Esophagus squamous epithelium (tissue), 5 donors: ENCODE results near the gene CPPED1. TPM values are rescaled to one million over a fixed set of nuclear protein-coding genes. Genes with fewer than 3 reads are reported as not detected.
A peak's percentile ranks its signal among the peaks of the same experiment; 100 is the strongest.

Experiments used
- DNase-seq: peaks from one replicate; lab custom pipeline; 2025; lab: John Stamatoyannopoulos, UW
- H3K27ac ChIP-seq, 4 donors: fragments of 200-600 bp; sonication (generic); one replicate each; pipeline ENCODE4 v1.5.1; 2016 to 2019; ENCODE audit warnings: mild to moderate bottlenecking in 1 of 4
- H3K27me3 ChIP-seq, 4 donors: fragments of 200-600 bp; sonication (generic); 1 replicate in 3 of 4; 2 replicates in 1 of 4; pipeline versions ENCODE4 v1.5.1 to v1.6.0; 2017 to 2021; ENCODE audit warnings: antibody characterized with exemption in 1 of 4
- H3K36me3 ChIP-seq, 3 donors: fragments of 200-600 bp; sonication (generic); one replicate each; pipeline ENCODE4 v1.5.1; 2016 to 2019
- H3K4me1 ChIP-seq, 3 donors: fragments of 200-600 bp; sonication (generic); one replicate each; pipeline ENCODE4 v1.5.1; 2017 to 2019
- H3K4me3 ChIP-seq, 4 donors: fragments of 200-600 bp; sonication (generic); 1 replicate in 3 of 4; 2 replicates in 1 of 4; pipeline ENCODE4 v1.5.1; 2016 to 2019; ENCODE audit warnings: mild to moderate bottlenecking in 2 of 4, moderate library complexity in 1 of 4
- H3K9me3 ChIP-seq, 3 donors: fragments of 200-600 bp; sonication (generic); one replicate each; pipeline ENCODE4 v1.5.1; 2016 to 2019
- POLR2A ChIP-seq, 4 donors: fragments of 450-650 bp; IDR thresholded peaks; one replicate each; pipeline ENCODE4 v1.6.1; 2017; ENCODE audit warnings: antibody characterized with exemption in 4 of 4, mild to moderate bottlenecking in 4 of 4, moderate library complexity in 3 of 4
- WGBS, 2 donors: methylation state at CpG; one replicate each; pipeline ENCODE4 v1.1.5; 2018; 5-methylcytosine and 5-hydroxymethylcytosine counted together
- intact Hi-C: fragments of 100-400 bp; cut with DNase I; formaldehyde crosslinking; loops from one replicate; pipeline ENCODE4 v1.15.0; 2022
- total RNA-seq, 4 donors: library from RNA; depleted of rRNA; stranded (reverse); fragments of >200 nt; gene quantifications; one replicate each; pipeline ENCODE4 v1.1.0, GENCODE V29; 2016
- TF ChIP-seq, protein P1 (sequence below), 6 experiments: fragments of 450-650 bp in 4 of 6; fragments of 200-600 bp in 2 of 6; sonication (generic) in 2 of 6; IDR thresholded peaks; one replicate each; pipeline ENCODE4 v1.5.1; 2016 to 2019; ENCODE audit warnings: antibody characterized with exemption in 6 of 6, mild to moderate bottlenecking in 4 of 6, moderate library complexity in 4 of 6
- donor health status: DM: yes; HTN: yes; CAD: no.

CPPED1 gene
- total RNA-seq, 4 donors from 2014 or later: 14.3 to 45.6 (median 16.8) TPM

- no peaks in the 10 kb centered on the region for H3K27me3 ChIP-seq
- no peak overlapping the region for H3K27ac ChIP-seq
- no peaks in the 10 kb centered on the region for H3K36me3 ChIP-seq
- 63 to 78% methylated on average over 5 of the region's 5 CpGs for WGBS, 2 donors
- TF ChIP-seq, protein P1, sequence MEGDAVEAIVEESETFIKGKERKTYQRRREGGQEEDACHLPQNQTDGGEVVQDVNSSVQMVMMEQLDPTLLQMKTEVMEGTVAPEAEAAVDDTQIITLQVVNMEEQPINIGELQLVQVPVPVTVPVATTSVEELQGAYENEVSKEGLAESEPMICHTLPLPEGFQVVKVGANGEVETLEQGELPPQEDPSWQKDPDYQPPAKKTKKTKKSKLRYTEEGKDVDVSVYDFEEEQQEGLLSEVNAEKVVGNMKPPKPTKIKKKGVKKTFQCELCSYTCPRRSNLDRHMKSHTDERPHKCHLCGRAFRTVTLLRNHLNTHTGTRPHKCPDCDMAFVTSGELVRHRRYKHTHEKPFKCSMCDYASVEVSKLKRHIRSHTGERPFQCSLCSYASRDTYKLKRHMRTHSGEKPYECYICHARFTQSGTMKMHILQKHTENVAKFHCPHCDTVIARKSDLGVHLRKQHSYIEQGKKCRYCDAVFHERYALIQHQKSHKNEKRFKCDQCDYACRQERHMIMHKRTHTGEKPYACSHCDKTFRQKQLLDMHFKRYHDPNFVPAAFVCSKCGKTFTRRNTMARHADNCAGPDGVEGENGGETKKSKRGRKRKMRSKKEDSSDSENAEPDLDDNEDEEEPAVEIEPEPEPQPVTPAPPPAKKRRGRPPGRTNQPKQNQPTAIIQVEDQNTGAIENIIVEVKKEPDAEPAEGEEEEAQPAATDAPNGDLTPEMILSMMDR (IDR thresholded peaks at IDR 0.05): no peak
- no peak for TF ChIP-seq POLR2A (IDR thresholded peaks at IDR 0.05)
- peaks cover 0 to 5% (median 0%) of the 10 kb centered on the region in 3 donors for H3K4me1 ChIP-seq
- H3K9me3 ChIP-seq: no peaks in the 10 kb centered on the region
- H3K4me3 ChIP-seq: no peak overlapping the region
- intact Hi-C loops: no loop called here
- no peak for DNase-seq
These were observed 8.0 kb upstream of the CPPED1 start for GRCh38 chr16:12811441-12812383.

- H3K27me3 ChIP-seq: no peaks in the 10 kb centered on the region
- peaks cover 12 to 40% (median 15%) of the 10 kb centered on the region in 3 donors for H3K4me1 ChIP-seq
- intact Hi-C loops: no loop called here
- no peak overlapping the region for H3K27ac ChIP-seq
- DNase-seq: no peak
- H3K9me3 ChIP-seq: no peaks in the 10 kb centered on the region
- no peak overlapping the region for H3K4me3 ChIP-seq
- TF ChIP-seq, protein P1 (IDR thresholded peaks at IDR 0.05): no peak
- no peak for TF ChIP-seq POLR2A (IDR thresholded peaks at IDR 0.05)
- 75 to 80% methylated on average over 2 of the region's 2 CpGs for WGBS, 2 donors
- no peaks in the 10 kb centered on the region for H3K36me3 ChIP-seq
These were observed 1.4 kb upstream of the CPPED1 start for GRCh38 chr16:12805066-12805465.

GRCh38 chr16:12804395-12804794 lies 708 bp upstream of the CPPED1 start:
- 58 to 72% methylated on average over 9 of the region's 9 CpGs for WGBS, 2 donors
- Histone ChIP-seq H3K9me3 (no peaks in the 10 kb centered on the region), H3K4me1 (peaks cover 12 to 46% (median 15%) of the 10 kb centered on the region in 3 donors), H3K36me3 (no peaks in the 10 kb centered on the region), H3K27ac (no peak overlapping the region), H3K27me3 (no peaks in the 10 kb centered on the region), H3K4me3 (peak overlapping the region in 3 of 4 donors; percentile 73 to 76 (median 76))
- DNase-seq: no peak
- TF ChIP-seq POLR2A (IDR thresholded peaks at IDR 0.05): no peak
- intact Hi-C loops: no loop called here

DNA sequence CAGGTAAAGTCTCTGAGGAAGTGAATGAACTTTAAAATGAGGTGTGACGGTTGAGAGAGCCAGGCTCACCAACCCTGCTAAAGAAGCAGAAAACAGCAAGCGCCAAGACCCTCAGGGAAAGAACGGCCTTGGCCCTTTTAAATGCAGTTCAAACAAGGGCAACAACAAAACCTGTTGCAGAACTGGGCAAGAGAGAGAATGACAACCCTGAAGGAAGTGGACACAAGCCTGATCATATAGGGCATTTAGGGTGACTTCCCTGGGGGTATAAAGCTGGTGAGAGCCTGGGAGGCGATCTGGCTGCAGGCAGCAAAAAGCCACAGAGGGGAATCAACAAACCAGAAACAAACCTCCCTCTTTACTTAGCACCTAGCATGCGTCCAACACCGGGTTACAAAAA lies 1.0 kb downstream of the CPPED1 start:
- Histone ChIP-seq H3K36me3 (no peaks in the 10 kb centered on the region), H3K4me1 (peaks cover 12 to 46% (median 15%) of the 10 kb centered on the region in 3 donors), H3K4me3 (peak overlapping the region; percentile 48 to 76 (median 74)), H3K9me3 (no peaks in the 10 kb centered on the region), H3K27ac (peak overlapping the region; percentile 86 to 96 (median 94)), H3K27me3 (no peaks in the 10 kb centered on the region)
- TF ChIP-seq, protein P1 (IDR thresholded peaks at IDR 0.05): no peak
- no peak for TF ChIP-seq POLR2A (IDR thresholded peaks at IDR 0.05)
- no peak for DNase-seq
- intact Hi-C loops: no loop called here
- 64 to 74% methylated on average over 6 of the region's 6 CpGs for WGBS, 2 donors

GRCh38 chr16:12802048-12802447 lies 1.6 kb downstream of the CPPED1 start:
- peaks cover 12 to 46% (median 15%) of the 10 kb centered on the region in 3 donors for H3K4me1 ChIP-seq
- H3K27me3 ChIP-seq: no peaks in the 10 kb centered on the region
- TF ChIP-seq, protein P1 (IDR thresholded peaks at IDR 0.05): no peak
- no peak for TF ChIP-seq POLR2A (IDR thresholded peaks at IDR 0.05)
- WGBS, 2 donors: 80 to 82% methylated on average over 9 of the region's 9 CpGs
- H3K27ac ChIP-seq: peak overlapping the region; percentile 54 to 96 (median 90)
- no peaks in the 10 kb centered on the region for H3K9me3 ChIP-seq
- intact Hi-C loops: no loop called here
- no peak for DNase-seq
- peak overlapping the region in 3 of 4 donors; percentile 73 to 76 (median 76) for H3K4me3 ChIP-seq
- no peaks in the 10 kb centered on the region for H3K36me3 ChIP-seq
